Bone marrow (tissue), 2 donors: ENCODE results near the gene KNCN.

Experiments
- DNase-seq, 2 donors: peaks; one replicate each; lab custom pipeline; 2025; lab: John Stamatoyannopoulos, UW

Gene KNCN

GRCh38 chr1:46523496-46524353 is 27.7 kb downstream of the KNCN start:
- DNase-seq: no peak

- no peak for DNase-seq
Observed at GRCh38 chr1:46522969-46523320, 28.5 kb downstream of the KNCN start.

GRCh38 chr1:46522184-46522968 is 29.1 kb downstream of the KNCN start:
- DNase-seq: peak in 1 of 2 donors; percentile 11

GRCh38 chr1:46521414-46521813 is 30.0 kb downstream of the KNCN start:
- no peak for DNase-seq

GRCh38 chr1:46520063-46520911 is 31.2 kb downstream of the KNCN start:
- DNase-seq: no peak

GRCh38 chr1:46519209-46519608 is 32.2 kb downstream of the KNCN start:
- DNase-seq: no peak

GRCh38 chr1:46517932-46518498 is 33.4 kb downstream of the KNCN start:
- no peak for DNase-seq

GRCh38 chr1:46517010-46517600 is 34.3 kb downstream of the KNCN start:
- DNase-seq: no peak

GRCh38 chr1:46516200-46516950 is 35.1 kb downstream of the KNCN start:
- no peak for DNase-seq

GRCh38 chr1:46515576-46515975 is 35.9 kb downstream of the KNCN start:
- DNase-seq: no peak

GRCh38 chr1:46513536-46513935 is 37.9 kb downstream of the KNCN start:
- DNase-seq: no peak

- no peak for DNase-seq
Observed at GRCh38 chr1:46512792-46513190, 38.7 kb downstream of the KNCN start.

- DNase-seq: no peak
Observed at GRCh38 chr1:46512135-46512791, 39.2 kb downstream of the KNCN start.

GRCh38 chr1:46510998-46511365 is 40.5 kb downstream of the KNCN start:
- no peak for DNase-seq

GRCh38 chr1:46510341-46510997 is 41.0 kb downstream of the KNCN start:
- DNase-seq: no peak

- DNase-seq: no peak
Observed at GRCh38 chr1:46508757-46509156, 42.7 kb downstream of the KNCN start.

- DNase-seq: no peak
Observed at GRCh38 chr1:46506470-46507219, 44.8 kb downstream of the KNCN start.

GRCh38 chr1:46503421-46503820 is 48.0 kb downstream of the KNCN start:
- no peak for DNase-seq

- DNase-seq: no peak
Observed at GRCh38 chr1:46501528-46501927, 49.9 kb downstream of the KNCN start.
